22Rv1 (cell line): ENCODE data around the gene PLEKHG4B.
"Not testable (repeated sequence)": the region's sequence is repeated elsewhere in the genome, so short reads cannot be mapped to it uniquely, and the experiment has no call there.

Experiments used
- H3K27ac ChIP-seq: fragments of 450-650 bp; 2 replicates; pipeline ENCODE4 v1.5.1; 2017
- ZFX ChIP-seq: fragments of 450-650 bp; IDR thresholded peaks from 2 replicates; pipeline ENCODE4 v1.6.1; 2017; ENCODE audit warnings: antibody characterized with exemption, borderline replicate concordance
- TF ChIP-seq, protein P1 (sequence below): fragments of 450-650 bp; IDR thresholded peaks from 2 replicates; pipeline ENCODE4 v1.5.1; 2017; ENCODE audit warnings: mild to moderate bottlenecking

Gene PLEKHG4B

DNA sequence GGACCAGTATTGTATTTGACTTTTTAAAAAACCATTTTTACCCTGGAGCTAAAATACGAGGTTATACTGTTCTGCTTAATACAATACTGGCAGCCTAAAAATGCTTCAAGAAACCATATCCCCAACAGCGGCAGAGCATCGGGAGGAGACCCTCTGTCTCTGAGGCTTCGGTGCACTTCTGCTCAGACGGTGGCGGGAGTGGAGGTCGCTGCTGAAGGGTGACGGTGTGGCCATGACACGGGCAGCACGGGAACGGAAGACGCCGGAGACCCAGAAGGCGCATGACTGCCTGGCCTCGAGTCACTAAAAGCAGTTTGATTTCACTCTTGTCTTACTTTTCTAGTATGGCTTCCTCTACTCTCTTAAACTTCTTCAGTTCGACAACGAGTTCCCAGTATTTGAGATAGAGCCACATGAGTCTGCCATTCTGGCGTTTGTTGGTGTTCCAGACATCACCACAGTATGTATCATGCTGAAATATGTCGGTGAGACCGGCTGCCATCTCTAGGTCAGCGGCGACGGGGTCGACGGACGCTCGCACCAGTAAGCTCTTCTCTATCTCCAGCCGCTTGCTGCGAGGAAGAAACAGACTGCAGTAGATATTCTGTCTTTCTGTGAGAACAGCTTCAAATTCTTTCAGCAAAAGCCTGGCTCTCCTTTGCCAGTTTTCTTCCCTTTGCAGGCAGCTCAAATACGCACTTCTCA lies 113.2 kb downstream of the PLEKHG4B start:
- TF ChIP-seq ZFX = no peak
- TF ChIP-seq, protein P1, sequence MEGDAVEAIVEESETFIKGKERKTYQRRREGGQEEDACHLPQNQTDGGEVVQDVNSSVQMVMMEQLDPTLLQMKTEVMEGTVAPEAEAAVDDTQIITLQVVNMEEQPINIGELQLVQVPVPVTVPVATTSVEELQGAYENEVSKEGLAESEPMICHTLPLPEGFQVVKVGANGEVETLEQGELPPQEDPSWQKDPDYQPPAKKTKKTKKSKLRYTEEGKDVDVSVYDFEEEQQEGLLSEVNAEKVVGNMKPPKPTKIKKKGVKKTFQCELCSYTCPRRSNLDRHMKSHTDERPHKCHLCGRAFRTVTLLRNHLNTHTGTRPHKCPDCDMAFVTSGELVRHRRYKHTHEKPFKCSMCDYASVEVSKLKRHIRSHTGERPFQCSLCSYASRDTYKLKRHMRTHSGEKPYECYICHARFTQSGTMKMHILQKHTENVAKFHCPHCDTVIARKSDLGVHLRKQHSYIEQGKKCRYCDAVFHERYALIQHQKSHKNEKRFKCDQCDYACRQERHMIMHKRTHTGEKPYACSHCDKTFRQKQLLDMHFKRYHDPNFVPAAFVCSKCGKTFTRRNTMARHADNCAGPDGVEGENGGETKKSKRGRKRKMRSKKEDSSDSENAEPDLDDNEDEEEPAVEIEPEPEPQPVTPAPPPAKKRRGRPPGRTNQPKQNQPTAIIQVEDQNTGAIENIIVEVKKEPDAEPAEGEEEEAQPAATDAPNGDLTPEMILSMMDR = no peak
- no peak overlapping the region for H3K27ac ChIP-seq

DNA sequence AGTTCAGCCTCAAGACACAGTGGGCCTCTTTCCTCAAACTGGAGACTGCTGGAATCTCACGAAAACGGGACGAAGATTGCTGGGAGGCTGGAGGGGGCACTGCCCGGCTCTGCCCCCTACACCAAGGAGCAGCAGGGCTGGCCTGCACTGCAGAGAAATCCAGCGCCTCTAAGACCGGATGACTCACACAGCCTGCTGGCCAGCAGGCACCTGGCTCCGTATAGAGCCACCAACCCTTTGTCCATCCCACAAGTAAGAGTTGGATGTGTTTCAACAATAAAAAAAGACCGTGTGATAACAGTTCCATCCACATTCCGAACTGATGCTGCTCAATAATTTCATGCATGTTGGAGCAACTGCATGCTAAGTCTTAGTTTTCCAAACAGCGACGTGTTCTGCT lies 114.4 kb downstream of the PLEKHG4B start:
- no peak overlapping the region for H3K27ac ChIP-seq
- no peak for TF ChIP-seq ZFX
- TF ChIP-seq, protein P1 = no peak

DNA sequence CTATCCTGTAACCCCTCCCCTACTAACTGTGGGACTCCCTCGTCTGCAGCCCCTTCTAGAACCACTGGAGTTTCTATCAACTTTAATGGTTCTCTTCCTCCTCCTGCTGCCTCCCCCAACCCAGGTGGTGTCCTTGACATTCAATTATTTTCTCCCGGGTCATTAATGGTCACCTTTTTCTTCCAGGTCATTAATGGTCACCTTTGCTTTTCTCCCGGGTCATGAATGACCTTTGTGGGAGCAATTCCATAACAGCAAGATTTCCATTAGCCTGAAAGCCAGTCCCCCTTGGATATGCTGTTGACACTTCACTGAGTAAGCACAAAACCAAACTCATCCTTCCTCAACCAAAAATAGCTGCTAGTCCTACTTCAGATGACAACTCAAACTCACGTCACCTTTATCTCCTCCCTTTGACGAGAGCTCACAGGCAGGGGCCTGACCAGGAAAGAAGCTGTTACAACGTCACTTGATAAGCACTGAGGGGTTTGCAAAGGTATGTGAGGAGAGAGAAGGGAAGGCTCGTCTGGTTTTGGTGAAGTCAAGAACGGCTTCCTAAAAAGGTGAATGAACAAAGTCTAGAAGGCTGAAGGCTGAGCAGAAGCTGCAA lies 115.1 kb downstream of the PLEKHG4B start:
- TF ChIP-seq ZFX = no peak
- TF ChIP-seq, protein P1 = no peak
- H3K27ac ChIP-seq = no peak overlapping the region

DNA sequence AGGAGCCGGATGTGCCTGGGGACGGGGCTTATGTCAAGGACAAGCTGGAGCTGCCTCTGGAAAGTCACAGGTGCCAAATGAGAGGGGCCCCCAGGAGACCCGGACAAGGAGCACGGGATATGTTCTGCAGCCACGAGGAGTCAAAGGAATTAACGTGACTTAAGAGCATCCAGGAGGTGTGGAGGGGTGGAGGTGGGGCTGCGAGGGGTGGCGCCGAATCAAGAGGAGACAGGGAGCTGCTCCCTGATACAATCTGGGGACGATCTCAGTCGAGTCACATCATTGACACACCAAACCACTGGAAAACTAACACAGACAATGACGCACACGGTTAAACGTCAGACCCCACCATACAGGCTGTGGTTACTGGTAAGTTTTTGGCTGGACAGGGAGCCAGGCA lies 115.6 kb downstream of the PLEKHG4B start:
- TF ChIP-seq ZFX = no peak
- TF ChIP-seq, protein P1 = no peak
- H3K27ac ChIP-seq = no peak overlapping the region

DNA sequence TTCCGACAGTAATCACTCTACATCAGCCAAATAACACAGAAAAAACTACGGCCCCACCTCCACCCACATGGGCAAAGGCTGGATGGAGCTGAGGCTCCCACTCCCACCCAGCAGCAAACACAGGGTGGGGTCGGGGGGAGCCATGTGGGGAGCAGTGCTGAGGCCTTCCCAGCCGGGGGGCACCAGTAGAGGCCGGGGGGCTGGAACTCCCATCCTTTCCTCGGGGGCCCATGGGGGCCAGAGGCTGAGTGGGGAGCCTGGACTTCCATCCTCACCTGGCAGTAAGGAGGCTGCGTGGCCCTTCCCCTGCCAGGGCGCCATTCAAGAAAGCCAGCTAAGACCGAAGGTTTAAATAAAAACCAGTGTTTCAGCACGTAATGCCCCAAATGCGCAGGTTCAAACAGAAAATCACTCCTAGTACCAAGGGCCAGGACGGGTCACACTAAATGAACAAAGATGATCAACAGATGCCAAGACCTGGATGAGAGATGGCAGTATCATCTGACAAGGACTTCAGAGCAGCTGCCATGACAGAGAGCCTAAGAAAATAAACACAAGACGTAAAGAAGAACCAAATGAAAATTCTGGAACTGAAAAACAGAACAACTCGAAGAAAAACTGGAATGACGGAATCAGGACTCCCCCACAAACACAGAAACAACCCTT lies 116.6 kb downstream of the PLEKHG4B start:
- H3K27ac ChIP-seq = no peak overlapping the region
- TF ChIP-seq ZFX = no peak
- TF ChIP-seq, protein P1 = no peak

DNA sequence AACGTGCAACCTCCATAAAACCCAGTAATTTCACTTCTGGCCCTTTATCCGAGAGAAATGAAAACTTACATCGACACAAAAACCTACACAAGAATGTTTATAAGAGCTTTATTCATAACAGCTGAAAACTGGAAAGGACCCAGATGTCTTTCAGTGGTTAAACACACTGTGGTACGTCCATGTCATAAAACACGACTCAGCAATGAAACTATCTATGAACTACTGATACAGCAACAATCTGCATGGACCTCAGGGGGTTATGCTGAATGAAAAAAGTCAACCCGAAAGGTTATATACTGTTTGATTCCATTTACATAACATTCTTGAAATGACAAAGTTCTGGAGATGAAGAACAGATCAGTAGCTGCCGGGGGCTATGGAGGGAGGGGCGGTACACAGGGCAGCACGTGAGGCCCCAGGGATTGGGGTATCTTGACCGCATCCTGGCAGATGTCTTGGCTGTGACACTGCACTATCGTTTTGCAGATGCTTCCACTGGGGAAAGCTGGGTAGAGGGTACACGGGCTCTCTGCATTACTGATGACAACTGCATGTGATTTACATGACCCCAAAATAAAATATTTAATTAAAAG lies 121.9 kb downstream of the PLEKHG4B start:
- TF ChIP-seq ZFX = no peak
- TF ChIP-seq, protein P1 = no peak
- H3K27ac ChIP-seq = no peak overlapping the region

DNA sequence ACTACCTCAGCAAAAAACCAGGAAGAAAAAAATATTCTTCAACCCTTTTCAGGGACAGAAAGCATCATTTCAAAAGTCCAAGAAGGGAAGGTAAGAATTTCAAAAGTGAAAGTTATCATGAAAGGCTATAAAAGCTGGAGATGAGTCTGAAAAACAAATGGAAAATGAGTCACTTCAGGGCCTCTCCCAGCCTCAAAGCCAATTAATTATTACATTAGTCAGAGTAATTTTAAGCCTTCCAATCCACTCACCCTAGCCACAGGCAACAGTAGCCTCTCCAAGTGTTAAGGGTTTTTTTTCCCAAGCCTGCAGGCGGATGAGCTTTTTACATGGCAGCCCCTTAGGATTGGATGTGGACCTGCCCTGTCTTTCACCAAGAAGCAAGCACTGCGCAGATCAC lies 123.3 kb downstream of the PLEKHG4B start:
- H3K27ac ChIP-seq = not testable (repeated sequence)

DNA sequence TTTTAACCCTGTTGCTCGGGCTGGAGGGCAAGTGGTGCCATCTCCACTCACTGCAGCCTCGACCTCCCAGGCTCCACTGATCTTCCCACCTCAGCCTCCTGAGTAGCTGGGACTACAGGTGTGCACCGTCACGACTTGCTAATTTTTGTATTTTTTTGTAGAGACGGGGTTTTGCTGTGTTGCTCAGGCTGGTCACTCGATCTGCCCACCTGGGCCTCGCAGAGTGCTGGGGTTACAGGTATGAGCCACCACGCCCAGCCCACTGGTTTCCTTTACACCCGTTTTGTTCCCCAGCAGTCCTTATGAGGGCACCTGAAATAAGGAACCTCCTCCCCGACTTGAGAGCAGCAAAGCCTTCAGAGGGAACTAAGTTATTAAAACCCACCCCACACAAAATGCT lies 124.1 kb downstream of the PLEKHG4B start:
- not testable (repeated sequence) for H3K27ac ChIP-seq
